HepG2 (cell line): ENCODE results near the gene MTHFSD. TPM values are rescaled to one million over a fixed set of nuclear protein-coding genes. Genes with fewer than 3 reads are reported as not detected.

Source experiments
- DNMT1 ChIP-seq: sonication (generic); formaldehyde crosslinking; IDR thresholded peaks from 2 replicates; pipeline ENCODE4 v1.5.1; 2020; ENCODE audit warnings: mild to moderate bottlenecking, missing genetic modification reagents
- GFI1 ChIP-seq: sonication (generic); formaldehyde crosslinking; IDR thresholded peaks from 2 replicates; pipeline ENCODE4 v1.5.0; 2020; ENCODE audit warnings: missing genetic modification reagents, mild to moderate bottlenecking, borderline replicate concordance
- HNRNPUL1 ChIP-seq: fragments of 200-400 bp; formaldehyde crosslinking; IDR thresholded peaks from 2 replicates; pipeline ENCODE4 v1.6.1; 2017; ENCODE audit warnings: low read depth, mild to moderate bottlenecking, low read length, moderate library complexity
- MTA1 ChIP-seq: sonication (generic); formaldehyde crosslinking; IDR thresholded peaks from 2 replicates; pipeline ENCODE4 v1.4.0; 2020; ENCODE audit warnings: missing genetic modification reagents, mild to moderate bottlenecking, borderline replicate concordance
- MTF1 ChIP-seq: sonication (generic); formaldehyde crosslinking; IDR thresholded peaks from 2 replicates; pipeline ENCODE4 v1.5.0; 2020; ENCODE audit warnings: missing genetic modification reagents
- NCOA5 ChIP-seq: sonication (generic); formaldehyde crosslinking; IDR thresholded peaks from 2 replicates; pipeline ENCODE4 v1.4.0; 2020; ENCODE audit warnings: missing genetic modification reagents
- RNF2 ChIP-seq: fragments of 450-650 bp; conservative IDR thresholded peaks from 2 replicates; pipeline ENCODE4 v1.6.1; 2016; ENCODE audit warnings: low read depth
- SAFB2 ChIP-seq: sonication (generic); formaldehyde crosslinking; IDR thresholded peaks from 2 replicates; pipeline ENCODE4 v1.5.1; 2020; ENCODE audit warnings: missing genetic modification reagents, low read depth, mild to moderate bottlenecking, borderline replicate concordance
- ZFP82 ChIP-seq: sonication (generic); formaldehyde crosslinking; IDR thresholded peaks from 2 replicates; pipeline ENCODE4 v1.5.1; 2020; ENCODE audit warnings: mild to moderate bottlenecking, missing genetic modification reagents, borderline replicate concordance
- ZHX1 ChIP-seq: sonication (generic); formaldehyde crosslinking; IDR thresholded peaks from 2 replicates; pipeline ENCODE4 v1.8.1; 2022; ENCODE audit warnings: low read depth, mild to moderate bottlenecking, missing genetic modification reagents
- ZNF225 ChIP-seq: sonication (generic); formaldehyde crosslinking; IDR thresholded peaks from 2 replicates; pipeline ENCODE4 v1.4.0; 2020; ENCODE audit warnings: mild to moderate bottlenecking, missing genetic modification reagents
- ZNF383 ChIP-seq: sonication (generic); formaldehyde crosslinking; IDR thresholded peaks from 2 replicates; pipeline ENCODE4 v1.4.0; 2020; ENCODE audit warnings: missing genetic modification reagents, mild to moderate bottlenecking, borderline replicate concordance
- ZNF430 ChIP-seq: sonication (generic); formaldehyde crosslinking; IDR thresholded peaks from 2 replicates; pipeline ENCODE4 v1.9.0; 2021; ENCODE audit warnings: mild to moderate bottlenecking, missing genetic modification reagents
- polyA plus RNA-seq, 8 experiments: library from polyadenylated mRNA; depleted of rRNA in 3 of 8; stranded (reverse) in 7 of 8; unstranded in 1 of 8; fragments of >200 nt; fragmentation: Illumina TruSeq in 4 of 8; extraction: Trizol in 4 of 8; gene quantifications; 2 replicates each; pipeline versions ENCODE4 v1.2.1 to v1.2.3, GENCODE V29; 2011 to 2016; ENCODE audit warnings: low read depth in 4 of 8, missing spikeins in 1 of 8, mixed read lengths in 1 of 8; ENCODE audit not compliant: insufficient read depth in 1 of 8
- total RNA-seq, 5 experiments: library from RNA; depleted of rRNA; stranded (reverse); fragments of >200 nt; fragmentation: Illumina TruSeq; extraction: Trizol; gene quantifications; 2 replicates each; pipeline ENCODE4 v1.2.3, GENCODE V29; 2016; ENCODE audit warnings: low read depth in 1 of 5
- TF ChIP-seq, protein P1 (sequence below): sonication (generic); formaldehyde crosslinking; IDR thresholded peaks from 2 replicates; pipeline ENCODE4 v1.5.0; 2020; ENCODE audit warnings: missing genetic modification reagents
- TF ChIP-seq, protein P2 (sequence below): sonication (generic); formaldehyde crosslinking; IDR thresholded peaks from 2 replicates; pipeline ENCODE4 v1.4.0; 2020; ENCODE audit warnings: mild to moderate bottlenecking, missing genetic modification reagents, borderline replicate concordance
- TF ChIP-seq, protein P3 (sequence below): sonication (generic); IDR thresholded peaks from 2 replicates; pipeline ENCODE4 v1.6.1; 2016; ENCODE audit warnings: low read depth, borderline replicate concordance
- TF ChIP-seq, protein P4 (sequence below), 2 experiments: sonication (generic) in 1 of 2; formaldehyde crosslinking in 1 of 2; IDR thresholded peaks; 2 replicates each; pipeline versions ENCODE4 v1.4.0 to v1.6.1; 2018 to 2020; ENCODE audit warnings: missing genetic modification reagents in 2 of 2, borderline replicate concordance in 1 of 2, low read depth in 1 of 2, mild to moderate bottlenecking in 1 of 2, missing biosample characterization in 1 of 2

Gene MTHFSD
- total and polyA plus RNA-seq, 2 of the 13 experiments (the other 11 are each of a cell fraction or from before 2014, with no cell fraction given): 14.2 to 16.3 TPM

- TF ChIP-seq ZNF383 (no peak), ZNF225 (CRISPR knock-in tag) (no peak; the same call in 1 of the 2 replicates), RNF2 (0 out of 2 replicates have a peak, but pooled peaks have one; percentile 48), ZFP82 (CRISPR knock-in tag) (no peak), ZNF430 (CRISPR knock-in tag) (no peak), DNMT1 (CRISPR knock-in tag) (0 out of 2 replicates have a peak, but pooled peaks have one; percentile 28), HNRNPUL1 (no peak), GFI1 (CRISPR knock-in tag) (no peak), MTF1 (CRISPR knock-in tag) (no peak), SAFB2 (no peak), NCOA5 (CRISPR knock-in tag) (no peak), ZHX1 (CRISPR knock-in tag) (no peak), MTA1 (CRISPR knock-in tag) (no peak)
- TF ChIP-seq, protein P1, sequence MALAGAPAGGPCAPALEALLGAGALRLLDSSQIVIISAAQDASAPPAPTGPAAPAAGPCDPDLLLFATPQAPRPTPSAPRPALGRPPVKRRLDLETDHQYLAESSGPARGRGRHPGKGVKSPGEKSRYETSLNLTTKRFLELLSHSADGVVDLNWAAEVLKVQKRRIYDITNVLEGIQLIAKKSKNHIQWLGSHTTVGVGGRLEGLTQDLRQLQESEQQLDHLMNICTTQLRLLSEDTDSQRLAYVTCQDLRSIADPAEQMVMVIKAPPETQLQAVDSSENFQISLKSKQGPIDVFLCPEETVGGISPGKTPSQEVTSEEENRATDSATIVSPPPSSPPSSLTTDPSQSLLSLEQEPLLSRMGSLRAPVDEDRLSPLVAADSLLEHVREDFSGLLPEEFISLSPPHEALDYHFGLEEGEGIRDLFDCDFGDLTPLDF (CRISPR knock-in tag): no peak
- TF ChIP-seq, protein P2, sequence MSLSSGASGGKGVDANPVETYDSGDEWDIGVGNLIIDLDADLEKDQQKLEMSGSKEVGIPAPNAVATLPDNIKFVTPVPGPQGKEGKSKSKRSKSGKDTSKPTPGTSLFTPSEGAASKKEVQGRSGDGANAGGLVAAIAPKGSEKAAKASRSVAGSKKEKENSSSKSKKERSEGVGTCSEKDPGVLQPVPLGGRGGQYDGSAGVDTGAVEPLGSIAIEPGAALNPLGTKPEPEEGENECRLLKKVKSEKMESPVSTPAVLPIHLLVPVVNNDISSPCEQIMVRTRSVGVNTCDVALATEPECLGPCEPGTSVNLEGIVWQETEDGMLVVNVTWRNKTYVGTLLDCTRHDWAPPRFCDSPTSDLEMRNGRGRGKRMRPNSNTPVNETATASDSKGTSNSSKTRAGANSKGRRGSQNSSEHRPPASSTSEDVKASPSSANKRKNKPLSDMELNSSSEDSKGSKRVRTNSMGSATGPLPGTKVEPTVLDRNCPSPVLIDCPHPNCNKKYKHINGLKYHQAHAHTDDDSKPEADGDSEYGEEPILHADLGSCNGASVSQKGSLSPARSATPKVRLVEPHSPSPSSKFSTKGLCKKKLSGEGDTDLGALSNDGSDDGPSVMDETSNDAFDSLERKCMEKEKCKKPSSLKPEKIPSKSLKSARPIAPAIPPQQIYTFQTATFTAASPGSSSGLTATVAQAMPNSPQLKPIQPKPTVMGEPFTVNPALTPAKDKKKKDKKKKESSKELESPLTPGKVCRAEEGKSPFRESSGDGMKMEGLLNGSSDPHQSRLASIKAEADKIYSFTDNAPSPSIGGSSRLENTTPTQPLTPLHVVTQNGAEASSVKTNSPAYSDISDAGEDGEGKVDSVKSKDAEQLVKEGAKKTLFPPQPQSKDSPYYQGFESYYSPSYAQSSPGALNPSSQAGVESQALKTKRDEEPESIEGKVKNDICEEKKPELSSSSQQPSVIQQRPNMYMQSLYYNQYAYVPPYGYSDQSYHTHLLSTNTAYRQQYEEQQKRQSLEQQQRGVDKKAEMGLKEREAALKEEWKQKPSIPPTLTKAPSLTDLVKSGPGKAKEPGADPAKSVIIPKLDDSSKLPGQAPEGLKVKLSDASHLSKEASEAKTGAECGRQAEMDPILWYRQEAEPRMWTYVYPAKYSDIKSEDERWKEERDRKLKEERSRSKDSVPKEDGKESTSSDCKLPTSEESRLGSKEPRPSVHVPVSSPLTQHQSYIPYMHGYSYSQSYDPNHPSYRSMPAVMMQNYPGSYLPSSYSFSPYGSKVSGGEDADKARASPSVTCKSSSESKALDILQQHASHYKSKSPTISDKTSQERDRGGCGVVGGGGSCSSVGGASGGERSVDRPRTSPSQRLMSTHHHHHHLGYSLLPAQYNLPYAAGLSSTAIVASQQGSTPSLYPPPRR (CRISPR knock-in tag): no peak
- TF ChIP-seq, protein P3, sequence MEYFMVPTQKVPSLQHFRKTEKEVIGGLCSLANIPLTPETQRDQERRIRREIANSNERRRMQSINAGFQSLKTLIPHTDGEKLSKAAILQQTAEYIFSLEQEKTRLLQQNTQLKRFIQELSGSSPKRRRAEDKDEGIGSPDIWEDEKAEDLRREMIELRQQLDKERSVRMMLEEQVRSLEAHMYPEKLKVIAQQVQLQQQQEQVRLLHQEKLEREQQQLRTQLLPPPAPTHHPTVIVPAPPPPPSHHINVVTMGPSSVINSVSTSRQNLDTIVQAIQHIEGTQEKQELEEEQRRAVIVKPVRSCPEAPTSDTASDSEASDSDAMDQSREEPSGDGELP: peak; percentile 72; the same call in 1 of the 2 replicates
- TF ChIP-seq, protein P4, sequence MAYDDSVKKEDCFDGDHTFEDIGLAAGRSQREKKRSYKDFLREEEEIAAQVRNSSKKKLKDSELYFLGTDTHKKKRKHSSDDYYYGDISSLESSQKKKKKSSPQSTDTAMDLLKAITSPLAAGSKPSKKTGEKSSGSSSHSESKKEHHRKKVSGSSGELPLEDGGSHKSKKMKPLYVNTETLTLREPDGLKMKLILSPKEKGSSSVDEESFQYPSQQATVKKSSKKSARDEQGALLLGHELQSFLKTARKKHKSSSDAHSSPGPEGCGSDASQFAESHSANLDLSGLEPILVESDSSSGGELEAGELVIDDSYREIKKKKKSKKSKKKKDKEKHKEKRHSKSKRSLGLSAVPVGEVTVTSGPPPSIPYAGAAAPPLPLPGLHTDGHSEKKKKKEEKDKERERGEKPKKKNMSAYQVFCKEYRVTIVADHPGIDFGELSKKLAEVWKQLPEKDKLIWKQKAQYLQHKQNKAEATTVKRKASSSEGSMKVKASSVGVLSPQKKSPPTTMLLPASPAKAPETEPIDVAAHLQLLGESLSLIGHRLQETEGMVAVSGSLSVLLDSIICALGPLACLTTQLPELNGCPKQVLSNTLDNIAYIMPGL (CRISPR knock-in tag; IDR thresholded peaks at IDR 0.05; ENCODE audit: borderline replicate concordance in 1 of 2, low read depth in 1 of 2): peak; percentile 24 to 33; a peak in 1 of 4 replicates
Measured at GRCh38 chr16:86517652-86518258, 37.3 kb downstream of the MTHFSD start (continued).
